Caki2 (cell line): Measurements from ENCODE around the gene ZBTB4. TPM values are rescaled to one million over a fixed set of nuclear protein-coding genes. Genes with fewer than 3 reads are reported as not detected.

Source experiments
- DNase-seq: peaks from one replicate; pipeline ENCODE4 v3.0.0-alpha.2; 2015; ENCODE audit warnings: low read depth
- in situ Hi-C: cut with HindIII; loops from 2 replicates; pipeline ENCODE4 v1.10.0; 2016; ENCODE audit warnings: low sequenced_read_pairs, low pct_unique_long_range_greater_than_20kb, mixed read lengths
- total RNA-seq: library from RNA; depleted of rRNA; stranded (reverse); fragments of >200 nt; shearing (Covaris generic); gene quantifications from 2 replicates; pipeline ENCODE4 v1.2.3, GENCODE V29; 2014; ENCODE audit warnings: low replicate concordance; rRNA removed

The ZBTB4 gene
- total RNA-seq, 1 experiment from 2014 or later = 4.6 TPM

DNA sequence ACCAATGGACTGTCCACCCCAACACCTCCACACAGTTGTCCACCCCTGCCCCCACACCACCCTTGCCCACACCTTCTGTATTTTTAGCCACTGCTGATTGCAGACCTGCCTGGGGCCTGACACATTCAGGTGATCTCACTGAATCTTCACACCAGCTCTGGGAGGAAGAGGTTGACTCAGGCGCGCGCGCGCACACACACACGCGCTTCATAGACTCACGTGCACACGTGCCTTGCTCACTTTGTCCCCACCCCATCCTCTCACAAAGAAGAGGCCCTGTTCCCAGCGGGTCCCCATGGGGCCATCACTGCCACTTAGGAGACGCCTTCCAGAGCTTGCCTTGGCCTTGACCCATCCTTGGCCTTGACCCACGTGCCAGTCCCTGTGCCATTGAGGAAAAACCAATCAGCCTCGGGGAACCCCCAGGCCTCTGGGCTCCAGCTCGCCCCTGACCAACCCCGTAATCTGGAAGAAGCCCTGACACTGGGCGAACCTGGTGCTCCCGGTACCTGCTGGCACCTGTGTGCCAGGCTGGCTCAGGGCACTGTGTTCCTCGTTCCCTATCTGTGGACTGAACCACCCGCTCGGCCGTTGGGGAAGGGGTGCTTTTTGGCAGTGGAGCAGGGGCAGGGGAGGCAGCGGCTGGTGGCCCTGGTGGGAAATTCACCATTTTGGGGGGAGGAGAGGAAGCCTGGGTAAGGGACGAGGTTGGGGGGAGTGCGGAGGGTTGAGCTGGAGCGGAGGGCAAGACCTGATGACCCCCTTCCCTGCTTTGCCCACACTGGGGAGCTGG lies 68.6 kb downstream of the ZBTB4 start:
- DNase-seq = no peak
- in situ Hi-C loops = no loop called here

DNA sequence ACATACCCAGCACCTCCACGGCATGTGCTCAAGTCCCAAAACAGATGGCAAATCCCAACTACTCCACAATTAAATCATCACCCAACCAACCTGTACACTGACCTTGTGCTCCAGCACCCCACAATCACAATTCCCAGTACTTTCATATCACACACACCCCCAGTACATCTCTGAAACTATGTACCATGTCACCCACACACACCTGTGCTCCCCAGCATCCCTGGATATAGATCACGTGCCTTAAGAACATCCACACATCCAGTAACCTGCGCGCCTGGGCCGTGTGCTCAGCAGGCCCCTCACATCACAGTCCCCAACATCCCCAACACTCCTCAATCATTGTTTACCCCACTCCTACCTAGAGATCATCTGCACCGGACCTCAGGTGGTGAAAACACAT lies 69.7 kb downstream of the ZBTB4 start:
- in situ Hi-C loops = no loop called here
- no peak for DNase-seq

Other genes starting within 250 kb of the ZBTB4 start
- gene DVL2, start 245.1 kb downstream of the ZBTB4 start, total RNA-seq = 33.3 and 64.4 TPM in 2 replicates
- 28.0 and 39.4 TPM in 2 replicates for gene PHF23, start 240.2 kb downstream of the ZBTB4 start, total RNA-seq
- 211 and 296 TPM in 2 replicates for gene GABARAP, start 237.2 kb downstream of the ZBTB4 start, total RNA-seq
- 9.6 and 19.0 TPM in 2 replicates for gene CTDNEP1, start 227.9 kb downstream of the ZBTB4 start, total RNA-seq
- 25.5 and 32.4 TPM in 2 replicates for gene ELP5, start 227.4 kb downstream of the ZBTB4 start, total RNA-seq
- gene CLDN7, start 217.2 kb downstream of the ZBTB4 start, total RNA-seq = not detected in 2 replicates
- not detected in 2 replicates for gene SLC2A4, start 197.9 kb downstream of the ZBTB4 start, total RNA-seq
- gene YBX2, start 185.0 kb downstream of the ZBTB4 start, total RNA-seq = 1.8 and 8.5 TPM in 2 replicates
- 483 and 624 TPM in 2 replicates for gene EIF5A, start 172.0 kb downstream of the ZBTB4 start, total RNA-seq
- 51.1 and 56.4 TPM in 2 replicates for gene GPS2, start 164.3 kb downstream of the ZBTB4 start, total RNA-seq
- gene NEURL4, start 150.3 kb downstream of the ZBTB4 start, total RNA-seq = 15.0 and 17.9 TPM in 2 replicates
- 2.3 and 26.4 TPM in 2 replicates for gene ACAP1, start 143.1 kb downstream of the ZBTB4 start, total RNA-seq
- gene KCTD11, start 127.5 kb downstream of the ZBTB4 start, total RNA-seq = 17.2 and 23.2 TPM in 2 replicates
- not detected in 2 replicates for gene TMEM95, start 124.5 kb downstream of the ZBTB4 start, total RNA-seq
- gene TNK1, start 98.5 kb downstream of the ZBTB4 start, total RNA-seq = 1.8 and 2.9 TPM in 2 replicates
- gene PLSCR3, start 85.1 kb downstream of the ZBTB4 start, total RNA-seq = 5.6 and 14.4 TPM in 2 replicates
- 132 and 200 TPM in 2 replicates for gene TMEM256, start 75.5 kb downstream of the ZBTB4 start, total RNA-seq
- 1.1 TPM in 1 of 2 replicates, not detected in the other for gene NLGN2, start 71.8 kb downstream of the ZBTB4 start, total RNA-seq
- not detected in 2 replicates for gene SPEM1, start 59.3 kb downstream of the ZBTB4 start, total RNA-seq
- gene SPEM2, start 54.0 kb downstream of the ZBTB4 start, total RNA-seq = not detected in 2 replicates
- gene SPEM3, start 50.8 kb downstream of the ZBTB4 start, total RNA-seq = not detected in 2 replicates
- 2.9 and 6.7 TPM in 2 replicates for gene TMEM102, start 44.2 kb downstream of the ZBTB4 start, total RNA-seq
- gene FGF11, start 40.1 kb downstream of the ZBTB4 start, total RNA-seq = 0.06 and 0.98 TPM in 2 replicates
- gene CHRNB1, start 34.6 kb downstream of the ZBTB4 start, total RNA-seq = 4.0 and 11.0 TPM in 2 replicates
- gene SLC35G6, start 1.8 kb upstream of the ZBTB4 start, total RNA-seq = not detected in 2 replicates
- gene POLR2A, start 4.7 kb upstream of the ZBTB4 start, total RNA-seq = 10.9 and 11.8 TPM in 2 replicates
- 0.24 TPM in 1 of 2 replicates, not detected in the other for gene TNFSF12, start 69.4 kb upstream of the ZBTB4 start, total RNA-seq
- gene TNFSF13, start 79.1 kb upstream of the ZBTB4 start, total RNA-seq = 5.1 and 6.2 TPM in 2 replicates
- gene SENP3, start 82.3 kb upstream of the ZBTB4 start, total RNA-seq = 105 and 115 TPM in 2 replicates
- gene CD68, start 100.0 kb upstream of the ZBTB4 start, total RNA-seq = 57.9 and 93.2 TPM in 2 replicates
- 96.4 and 130 TPM in 2 replicates for gene MPDU1, start 104.2 kb upstream of the ZBTB4 start, total RNA-seq
- gene SOX15, start 110.5 kb upstream of the ZBTB4 start, total RNA-seq = not detected in 2 replicates
- 45.5 and 48.8 TPM in 2 replicates for gene FXR2, start 135.3 kb upstream of the ZBTB4 start, total RNA-seq
- gene SAT2, start 148.2 kb upstream of the ZBTB4 start, total RNA-seq = 49.8 and 51.8 TPM in 2 replicates
- gene SHBG, start 150.5 kb upstream of the ZBTB4 start, total RNA-seq = 0.20 TPM in 1 of 2 replicates, not detected in the other
- not detected in 2 replicates for gene ATP1B2, start 171.3 kb upstream of the ZBTB4 start, total RNA-seq
- gene TP53, start 207.9 kb upstream of the ZBTB4 start, total RNA-seq = 24.4 and 27.3 TPM in 2 replicates
- 18.6 and 23.1 TPM in 2 replicates for gene WRAP53, start 208.8 kb upstream of the ZBTB4 start, total RNA-seq
- gene EFNB3, start 225.6 kb upstream of the ZBTB4 start, total RNA-seq = not detected in 2 replicates
- gene DNAH2, start 238.1 kb upstream of the ZBTB4 start, total RNA-seq = 1.0 TPM in 1 of 2 replicates, not detected in the other